Measurements from ENCODE around the gene RNF169. TPM values are rescaled to one million over a fixed set of nuclear protein-coding genes. Genes with fewer than 3 reads are reported as not detected.

The RNF169 gene
- total RNA-seq, 1 experiment from 2014 or later, result 13.0 TPM

GRCh38 chr11:74725701-74726100, 22.9 kb upstream of the RNF169 start:
- Histone ChIP-seq H2BK20ac (ENCODE audit: low read depth, low read length, poor library complexity, severe bottlenecking) (no peak overlapping the region), H3K4me1 (ENCODE audit: insufficient read depth, low read length) (peaks cover under 1% of the 10 kb centered on the region; the same call in 1 of the 2 replicates), H4K8ac (replicated peaks; ENCODE audit: insufficient read length, low read depth, low read length) (no peak overlapping the region), H3K14ac (ENCODE audit: insufficient read depth, low read length) (no peak overlapping the region), H3K9me3 (ENCODE audit: control insufficient read depth, low read depth, low read length) (no peaks in the 10 kb centered on the region), H2BK5ac (ENCODE audit: insufficient read length, low read length) (no peak overlapping the region), H4K5ac (ENCODE audit: insufficient read length, low read depth, low read length) (no peak overlapping the region), H3T11ph (ENCODE audit: low read length) (no peak overlapping the region), H3K9ac (ENCODE audit: extremely low read depth, insufficient read length, low read length) (no peak overlapping the region), H4K91ac (ENCODE audit: insufficient read length, low read depth, low read length) (no peak overlapping the region), H2AK5ac (ENCODE audit: insufficient read length, low read length) (no peak overlapping the region), H3K18ac (ENCODE audit: insufficient read length, low read depth, low read length) (no peak overlapping the region), H3K4me2 (ENCODE audit: insufficient read depth, insufficient read length, low read length) (no peak overlapping the region), H3K27ac (ENCODE audit: insufficient read length, low read depth, low read length) (no peak overlapping the region), H3K23ac (ENCODE audit: insufficient read length, low read depth, low read length) (no peak overlapping the region), H2AFZ (ENCODE audit: low read length) (no peak overlapping the region), H2BK15ac (ENCODE audit: low read depth, low read length) (no peak overlapping the region), H3K79me2 (ENCODE audit: insufficient read depth, low read length) (no peaks in the 10 kb centered on the region), H2BK12ac (ENCODE audit: insufficient read length, low read depth, low read length) (no peak overlapping the region), H2BK120ac (ENCODE audit: low read depth, low read length, poor library complexity, severe bottlenecking) (no peak overlapping the region), H3K56ac (ENCODE audit: insufficient read length, low read depth, low read length) (no peak overlapping the region), H3K27me3 (ENCODE audit: insufficient read depth, low read length) (peaks cover 20% of the 10 kb centered on the region), H3K79me1 (ENCODE audit: insufficient read depth, low read depth, low read length, poor library complexity, severe bottlenecking) (no peaks in the 10 kb centered on the region), H4K20me1 (ENCODE audit: control insufficient read depth, insufficient read depth, insufficient read length) (no peaks in the 10 kb centered on the region), H3K4ac (ENCODE audit: low read depth, low read length) (no peak overlapping the region), H3K23me2 (ENCODE audit: insufficient read length, low read depth, low read length, poor library complexity, severe bottlenecking) (peaks cover 3% of the 10 kb centered on the region)
- H3K36me3 Mint-ChIP-seq (ENCODE audit: insufficient read depth in 1 of 3, low read depth in 3 of 3), result no peaks in the 10 kb centered on the region
- DNase-seq, result no peak
- no peak overlapping the region for H3K4me3 Mint-ChIP-seq
- no peaks in the 10 kb centered on the region for H3K9me3 Mint-ChIP-seq
- WGBS (ENCODE audit: extremely low coverage, insufficient read length, low lambda C conversion rate), result no CpG with 5 or more reads among the region's 4 CpGs
- peaks cover 14 to 22% of the 10 kb centered on the region in 2 experiments for H3K4me1 Mint-ChIP-seq
- no peak overlapping the region for H3K27ac Mint-ChIP-seq
- TF ChIP-seq, protein P1, sequence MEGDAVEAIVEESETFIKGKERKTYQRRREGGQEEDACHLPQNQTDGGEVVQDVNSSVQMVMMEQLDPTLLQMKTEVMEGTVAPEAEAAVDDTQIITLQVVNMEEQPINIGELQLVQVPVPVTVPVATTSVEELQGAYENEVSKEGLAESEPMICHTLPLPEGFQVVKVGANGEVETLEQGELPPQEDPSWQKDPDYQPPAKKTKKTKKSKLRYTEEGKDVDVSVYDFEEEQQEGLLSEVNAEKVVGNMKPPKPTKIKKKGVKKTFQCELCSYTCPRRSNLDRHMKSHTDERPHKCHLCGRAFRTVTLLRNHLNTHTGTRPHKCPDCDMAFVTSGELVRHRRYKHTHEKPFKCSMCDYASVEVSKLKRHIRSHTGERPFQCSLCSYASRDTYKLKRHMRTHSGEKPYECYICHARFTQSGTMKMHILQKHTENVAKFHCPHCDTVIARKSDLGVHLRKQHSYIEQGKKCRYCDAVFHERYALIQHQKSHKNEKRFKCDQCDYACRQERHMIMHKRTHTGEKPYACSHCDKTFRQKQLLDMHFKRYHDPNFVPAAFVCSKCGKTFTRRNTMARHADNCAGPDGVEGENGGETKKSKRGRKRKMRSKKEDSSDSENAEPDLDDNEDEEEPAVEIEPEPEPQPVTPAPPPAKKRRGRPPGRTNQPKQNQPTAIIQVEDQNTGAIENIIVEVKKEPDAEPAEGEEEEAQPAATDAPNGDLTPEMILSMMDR (conservative IDR thresholded peaks at IDR 0.05), result no peak
- H3K27me3 Mint-ChIP-seq (ENCODE audit: low read depth), result peaks cover 77% of the 10 kb centered on the region

All from H9 (cell line).